OCI-LY3 (cell line): ENCODE results near the gene GIT1.

Source experiments
- H2AFZ ChIP-seq: fragments of 200-600, 300-600 bp; shearing (Covaris generic); 2 replicates; pipeline ENCODE4 v1.6.0; 2014; ENCODE audit warnings: antibody characterized with exemption, low read depth, low read length
- H3K27ac ChIP-seq: fragments of 200-600, 300-600 bp; sonication (generic); 2 replicates; pipeline ENCODE4 v1.5.1; 2014; ENCODE audit warnings: mild to moderate bottlenecking, low read length, moderate library complexity, mixed read lengths
- H3K27me3 ChIP-seq: fragments of 200-600, 300-600 bp; sonication (generic); 2 replicates; pipeline ENCODE4 v1.6.1; 2014; ENCODE audit warnings: low read depth, low read length, mixed read lengths
- H3K36me3 ChIP-seq: fragments of 200-600, 300-600 bp; sonication (generic); replicated peaks from 2 replicates; pipeline ENCODE3; 2014; ENCODE audit warnings: low read depth, low read length, mixed read lengths
- H3K4me1 ChIP-seq: fragments of 300-600, 200-600 bp; sonication (generic); 2 replicates; pipeline ENCODE4 v1.6.1; 2014; ENCODE audit warnings: low read length, mixed read lengths
- H3K4me2 ChIP-seq: fragments of 200-600, 300-600 bp; sonication (generic); 2 replicates; pipeline ENCODE4 v1.6.1; 2014; ENCODE audit warnings: low read length, mixed read lengths
- H3K4me3 ChIP-seq: fragments of 300-600, 200-600 bp; sonication (generic); 2 replicates; pipeline ENCODE4 v1.5.1; 2014; ENCODE audit warnings: antibody characterized with exemption, mild to moderate bottlenecking, low read length, moderate library complexity
- H3K79me2 ChIP-seq: fragments of 300-600, 200-600 bp; shearing (Covaris generic); 2 replicates; pipeline ENCODE4 v1.6.1; 2014; ENCODE audit warnings: mild to moderate bottlenecking, low read length, mixed read lengths
- H3K9ac ChIP-seq: fragments of 300-600, 200-600 bp; shearing (Covaris generic); 2 replicates; pipeline ENCODE4 v1.6.0; 2014; ENCODE audit warnings: mild to moderate bottlenecking, low read length, moderate library complexity
- H3K9me3 ChIP-seq: fragments of 200-600, 300-600 bp; shearing (Covaris generic); 2 replicates; pipeline ENCODE4 v1.6.1; 2014; ENCODE audit warnings: low read length, mixed read lengths; ENCODE audit not compliant: insufficient read depth
- H4K20me1 ChIP-seq: fragments of 200-600, 300-600 bp; sonication (generic); 2 replicates; pipeline ENCODE4 v1.6.1; 2016; ENCODE audit warnings: low read length, mixed read lengths; ENCODE audit not compliant: insufficient read depth
- EZH2phosphoT487 ChIP-seq: fragments of 200-600 bp; shearing (Covaris generic); IDR thresholded peaks from 2 replicates; pipeline ENCODE4 v1.6.1; 2018; ENCODE audit warnings: antibody characterized with exemption, mixed run types, low read depth
- TF ChIP-seq, protein P1 (sequence below): fragments of 200-600, 300-600 bp; sonication (generic); IDR thresholded peaks from 2 replicates; pipeline ENCODE4 v1.5.1; 2014; ENCODE audit warnings: antibody characterized with exemption, low read length, low read depth

GIT1 gene

DNA sequence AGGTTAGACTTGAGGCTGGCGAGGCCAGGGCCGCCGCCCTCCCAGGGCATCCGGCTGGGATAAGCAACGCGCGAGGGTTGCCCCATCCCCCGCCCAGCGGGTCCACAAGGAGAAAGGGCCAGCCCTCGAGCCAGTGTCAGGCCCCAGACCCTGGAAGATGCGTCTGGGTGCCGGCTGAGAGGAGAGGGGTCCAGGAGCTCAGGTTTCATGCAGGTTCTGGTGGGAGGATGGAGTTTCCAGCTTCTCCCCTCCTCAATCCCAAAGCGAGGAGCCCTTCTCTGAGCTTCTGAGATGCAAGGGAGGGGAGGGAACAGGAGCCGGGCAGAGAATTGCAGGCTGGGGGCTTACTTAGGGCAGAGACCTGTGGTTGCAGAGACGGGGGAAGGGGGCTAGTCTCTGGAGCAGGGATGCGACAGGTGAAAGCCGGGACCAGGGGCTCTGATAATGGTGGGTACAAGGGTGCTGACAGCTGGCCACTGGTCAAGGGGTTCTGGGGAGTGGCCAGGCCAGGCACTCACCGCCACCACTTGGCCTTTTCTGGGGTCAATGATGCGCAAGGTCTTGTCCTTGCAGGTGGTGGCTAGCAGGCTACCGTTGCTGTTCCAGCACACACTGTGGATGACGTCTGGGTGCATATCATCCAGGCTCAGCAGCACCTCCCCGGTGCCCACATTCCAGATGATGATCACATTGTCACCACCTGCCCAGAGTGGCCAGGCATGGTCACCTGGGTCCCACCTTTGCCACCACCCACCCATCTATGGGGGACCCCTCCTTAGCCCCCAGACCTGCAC lies 29.0 kb upstream of the GIT1 start:
- Histone ChIP-seq H3K9ac (peak overlapping the region; percentile 55), H2AFZ (peak overlapping the region; percentile 74; the same call in 1 of the 2 replicates), H3K9me3 (no peaks in the 10 kb centered on the region), H4K20me1 (peaks cover 6% of the 10 kb centered on the region), H3K4me2 (peak overlapping the region; percentile 97), H3K4me1 (peaks cover 13% of the 10 kb centered on the region; the same call in 1 of the 2 replicates), H3K79me2 (no peaks in the 10 kb centered on the region), H3K27me3 (no peaks in the 10 kb centered on the region; the same call in 1 of the 2 replicates), H3K4me3 (peak overlapping the region; percentile 89), H3K36me3 (peaks cover 3% of the 10 kb centered on the region), H3K27ac (no peak overlapping the region)
- no peak for TF ChIP-seq EZH2phosphoT487
- TF ChIP-seq, protein P1, sequence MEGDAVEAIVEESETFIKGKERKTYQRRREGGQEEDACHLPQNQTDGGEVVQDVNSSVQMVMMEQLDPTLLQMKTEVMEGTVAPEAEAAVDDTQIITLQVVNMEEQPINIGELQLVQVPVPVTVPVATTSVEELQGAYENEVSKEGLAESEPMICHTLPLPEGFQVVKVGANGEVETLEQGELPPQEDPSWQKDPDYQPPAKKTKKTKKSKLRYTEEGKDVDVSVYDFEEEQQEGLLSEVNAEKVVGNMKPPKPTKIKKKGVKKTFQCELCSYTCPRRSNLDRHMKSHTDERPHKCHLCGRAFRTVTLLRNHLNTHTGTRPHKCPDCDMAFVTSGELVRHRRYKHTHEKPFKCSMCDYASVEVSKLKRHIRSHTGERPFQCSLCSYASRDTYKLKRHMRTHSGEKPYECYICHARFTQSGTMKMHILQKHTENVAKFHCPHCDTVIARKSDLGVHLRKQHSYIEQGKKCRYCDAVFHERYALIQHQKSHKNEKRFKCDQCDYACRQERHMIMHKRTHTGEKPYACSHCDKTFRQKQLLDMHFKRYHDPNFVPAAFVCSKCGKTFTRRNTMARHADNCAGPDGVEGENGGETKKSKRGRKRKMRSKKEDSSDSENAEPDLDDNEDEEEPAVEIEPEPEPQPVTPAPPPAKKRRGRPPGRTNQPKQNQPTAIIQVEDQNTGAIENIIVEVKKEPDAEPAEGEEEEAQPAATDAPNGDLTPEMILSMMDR = peak; percentile 2; the same call in 1 of the 2 replicates

DNA sequence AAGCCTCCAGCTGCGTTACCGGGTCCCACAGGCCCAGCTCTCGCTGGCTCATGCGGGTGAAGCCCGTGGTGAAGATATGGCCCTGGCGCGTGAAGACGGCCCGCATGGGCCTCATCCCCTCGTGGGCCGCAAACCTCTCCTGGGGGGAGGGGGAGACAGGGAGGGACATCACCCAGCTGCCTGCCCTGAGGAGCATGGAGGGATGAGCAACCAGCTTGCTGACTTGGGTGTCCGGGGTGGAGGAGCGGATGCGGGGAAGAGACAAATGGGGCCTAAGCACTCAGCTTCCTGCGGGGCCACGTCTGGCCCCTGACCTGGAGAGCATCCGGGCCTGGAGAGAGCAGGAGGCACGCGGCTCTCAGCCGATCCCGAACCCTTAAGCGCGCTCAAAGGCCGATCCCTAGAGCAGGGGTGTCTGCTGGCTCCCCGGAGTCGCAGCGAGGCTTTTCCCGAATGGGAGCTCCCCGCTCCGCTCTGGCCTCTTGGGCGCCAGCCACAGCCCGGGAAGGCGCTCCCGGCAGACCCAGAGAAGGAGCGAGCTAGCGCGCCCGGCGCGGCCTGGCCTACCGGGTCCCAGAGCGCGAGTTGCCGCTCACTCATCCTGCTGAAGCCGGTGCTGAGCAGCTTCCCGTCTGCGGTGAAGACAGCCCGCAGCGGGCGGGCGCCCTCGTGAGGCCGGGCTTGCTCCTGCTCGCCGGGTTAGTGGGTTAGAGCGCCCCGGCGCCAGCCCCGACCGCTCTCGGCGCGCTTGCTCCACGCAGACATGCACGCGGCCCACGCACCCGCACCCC lies 28.2 kb upstream of the GIT1 start:
- H2AFZ ChIP-seq = peak overlapping the region; percentile 87
- H3K9me3 ChIP-seq = no peaks in the 10 kb centered on the region
- peaks cover 6% of the 10 kb centered on the region for H4K20me1 ChIP-seq
- TF ChIP-seq, protein P1 = peak; percentile 83
- no peak for TF ChIP-seq EZH2phosphoT487
- H3K27me3 ChIP-seq = no peaks in the 10 kb centered on the region; the same call in 1 of the 2 replicates
- H3K4me3 ChIP-seq = peak overlapping the region; percentile 89
- no peaks in the 10 kb centered on the region for H3K79me2 ChIP-seq
- peak overlapping the region; percentile 97 for H3K4me2 ChIP-seq
- peaks cover 13% of the 10 kb centered on the region; the same call in 1 of the 2 replicates for H3K4me1 ChIP-seq
- H3K36me3 ChIP-seq = peaks cover 4% of the 10 kb centered on the region
- peak overlapping the region; percentile 26; the same call in 1 of the 2 replicates for H3K27ac ChIP-seq
- peak overlapping the region; percentile 80 for H3K9ac ChIP-seq

DNA sequence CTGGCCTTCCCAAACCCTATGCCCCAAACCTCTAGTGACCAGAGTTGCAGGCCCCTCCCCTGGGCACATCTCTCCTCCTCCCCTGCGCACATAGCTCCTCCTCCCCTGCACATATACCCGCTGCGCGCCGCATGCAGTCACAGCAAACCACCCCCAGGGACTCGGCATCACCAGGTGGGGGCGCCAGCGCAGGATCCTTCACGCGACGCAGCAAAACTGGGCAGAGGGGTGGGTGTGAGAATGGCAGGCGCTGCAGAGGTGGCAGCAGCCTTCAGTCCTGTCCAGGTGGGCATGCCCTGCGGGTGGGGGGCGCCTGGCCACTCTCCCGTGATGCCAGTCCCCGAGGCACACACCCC lies 27.7 kb upstream of the GIT1 start:
- no peaks in the 10 kb centered on the region for H3K9me3 ChIP-seq
- H3K4me3 ChIP-seq = peak overlapping the region; percentile 89
- H3K27ac ChIP-seq = no peak overlapping the region
- H2AFZ ChIP-seq = peak overlapping the region; percentile 87
- H3K79me2 ChIP-seq = no peaks in the 10 kb centered on the region
- H4K20me1 ChIP-seq = peaks cover 6% of the 10 kb centered on the region
- H3K36me3 ChIP-seq = peaks cover 4% of the 10 kb centered on the region
- TF ChIP-seq EZH2phosphoT487 = no peak
- TF ChIP-seq, protein P1 = peak; percentile 85
- no peaks in the 10 kb centered on the region; the same call in 1 of the 2 replicates for H3K27me3 ChIP-seq
- peak overlapping the region; percentile 80 for H3K9ac ChIP-seq
- peaks cover 13% of the 10 kb centered on the region; the same call in 1 of the 2 replicates for H3K4me1 ChIP-seq
- peak overlapping the region; percentile 97 for H3K4me2 ChIP-seq
